AG09319 (cell line): Measurements from ENCODE around the gene NUAK2.

Experiments used
- DNase-seq: peaks from one replicate; pipeline ENCODE4 v3.0.0-alpha.2; 2010; ENCODE audit warnings: low read depth; ENCODE audit errors: extremely low read depth
- CTCF ChIP-seq: IDR thresholded peaks from 2 replicates; pipeline ENCODE4 v1.5.1; 2011; ENCODE audit warnings: low read depth, mild to moderate bottlenecking, inconsistent platforms, low read length, moderate library complexity

The NUAK2 gene

DNA sequence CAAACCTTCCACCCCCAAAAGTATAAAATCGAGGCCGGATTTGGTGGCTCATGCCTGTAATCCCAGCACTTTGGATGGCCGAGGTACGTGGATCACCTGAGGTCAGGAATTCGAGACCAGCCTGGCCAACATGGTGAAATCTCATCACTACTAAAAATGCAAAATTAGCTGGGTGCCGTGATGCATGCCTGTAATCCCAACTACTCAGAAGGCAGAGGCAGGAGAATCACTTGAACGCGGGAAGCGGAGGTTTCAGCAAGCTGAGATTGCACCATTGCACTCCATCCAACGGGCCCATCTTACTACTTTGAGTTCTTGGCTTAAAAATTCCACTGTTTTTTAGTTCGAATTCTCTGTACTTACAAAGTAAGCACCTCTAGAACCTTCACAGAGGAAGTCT is 24.2 kb upstream of the NUAK2 start:
- no peak for TF ChIP-seq CTCF
- DNase-seq = no peak

- TF ChIP-seq CTCF = no peak
- no peak for DNase-seq
Measured at GRCh38 chr1:205344066-205344928, 22.8 kb upstream of the NUAK2 start.

GRCh38 chr1:205343431-205344065 is 22.0 kb upstream of the NUAK2 start:
- no peak; the same call in 1 of the 2 replicates for TF ChIP-seq CTCF

GRCh38 chr1:205342986-205343385 is 21.4 kb upstream of the NUAK2 start:
- DNase-seq = no peak
- TF ChIP-seq CTCF = no peak

More at GRCh38 chr1:205343431-205344065, 22.0 kb upstream of the NUAK2 start:
- DNase-seq = no peak

DNA sequence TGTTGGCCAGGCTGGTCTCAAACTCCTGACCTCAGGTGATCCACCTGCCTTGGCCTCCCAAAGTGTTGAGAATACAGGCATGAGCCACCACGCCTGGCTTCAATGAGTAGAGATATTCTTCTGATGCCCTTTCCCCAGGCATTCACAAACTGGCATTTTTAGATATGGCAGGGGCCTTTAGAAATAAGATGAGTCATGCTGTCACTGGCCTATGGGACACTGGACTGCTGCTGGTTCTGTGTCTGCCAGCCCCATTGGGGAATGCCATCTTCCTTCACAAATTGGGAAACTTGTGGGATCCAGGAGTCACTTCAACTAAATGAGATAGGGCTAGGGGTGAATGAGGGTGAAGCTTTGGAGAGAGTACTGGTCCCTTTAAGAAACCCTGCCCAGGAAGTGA is 19.1 kb upstream of the NUAK2 start:
- no peak for DNase-seq
- no peak for TF ChIP-seq CTCF

GRCh38 chr1:205339717-205340116 is 18.2 kb upstream of the NUAK2 start:
- DNase-seq = no peak
- TF ChIP-seq CTCF = no peak

DNA sequence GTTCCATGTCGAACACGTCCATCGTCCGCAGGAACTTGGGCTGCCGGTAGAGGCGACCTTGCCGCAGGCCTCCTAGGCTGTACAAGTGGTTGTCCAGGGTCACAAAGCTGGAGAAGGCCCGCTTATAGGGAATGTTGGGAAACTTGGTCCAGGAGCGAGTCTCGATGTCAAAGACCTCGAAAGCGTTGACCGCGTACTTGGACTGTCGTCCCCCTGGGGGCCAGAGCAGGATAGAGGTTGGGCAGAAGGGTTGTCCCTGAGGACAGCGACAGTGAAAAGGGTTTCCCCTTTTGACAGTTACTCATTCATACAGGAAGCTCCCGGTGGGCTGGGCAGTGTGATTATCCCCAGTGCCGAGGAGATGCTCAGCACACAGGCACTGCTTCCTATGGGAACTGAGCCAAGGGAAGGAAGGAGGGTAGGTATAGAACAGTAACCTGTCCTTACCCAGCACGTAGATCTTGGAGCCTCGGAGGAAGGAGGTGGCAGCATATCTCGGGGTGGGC is 17.7 kb upstream of the NUAK2 start:
- no peak for TF ChIP-seq CTCF
- DNase-seq = no peak
